ENCODE data around the gene SLC39A1. TPM values are rescaled to one million over a fixed set of nuclear protein-coding genes. Genes with fewer than 3 reads are reported as not detected.
"Not testable (repeated sequence)": the region's sequence is repeated elsewhere in the genome, so short reads cannot be mapped to it uniquely, and the experiment has no call there.

SLC39A1 gene
- 28.1 TPM for total RNA-seq (ENCODE audit: unreplicated experiment)
- long read RNA-seq, transcript SLC39A1-202 (4 exons, 2,084 nt), result major isoform, 29 of 40 reads
- long read RNA-seq, transcript SLC39A1-204 (3 exons, 2,723 nt), result minor isoform, 8 of 40 reads
- long read RNA-seq, partial matches to known transcripts, result 0 of 40 reads
- long read RNA-seq, other reads (novel, unspliced or antisense), result 0 of 40 reads

- peak within 1 kb of the TSS; percentile 99 for H3K27ac Mint-ChIP-seq (ENCODE audit: unreplicated experiment)
- TF ChIP-seq CTCF (IDR thresholded peaks at IDR 0.05; ENCODE audit: partially characterized antibody, unreplicated experiment), result no peak
- peaks cover 24% of the 10 kb centered on the region for H3K27me3 Mint-ChIP-seq (ENCODE audit: unreplicated experiment)
- peaks cover 15% of the 10 kb centered on the region for H3K9me3 Mint-ChIP-seq (ENCODE audit: unreplicated experiment)
- peak within 1 kb of the TSS; percentile 96 for H3K4me3 Mint-ChIP-seq (ENCODE audit: unreplicated experiment)
- no peaks in the 10 kb centered on the region for H3K36me3 Mint-ChIP-seq (ENCODE audit: unreplicated experiment)
- peak; percentile 99 for DNase-seq
- peaks cover 27% of the 10 kb centered on the region for H3K4me1 Mint-ChIP-seq (ENCODE audit: low read depth, unreplicated experiment)
These were observed at the start of gene SLC39A1 for GRCh38 chr1:153963030-153963849. TSS of gene SLC39A1 (minus strand) at chr1:153963537. CDS start at chr1:153962715, 822 bp downstream.

GRCh38 chr1:154012543-154012942 is 49.2 kb upstream of the SLC39A1 start:
- H3K27me3 Mint-ChIP-seq (ENCODE audit: unreplicated experiment); H3K36me3 Mint-ChIP-seq (ENCODE audit: unreplicated experiment); DNase-seq; H3K4me3 Mint-ChIP-seq (ENCODE audit: unreplicated experiment); H3K27ac Mint-ChIP-seq (ENCODE audit: unreplicated experiment); H3K9me3 Mint-ChIP-seq (ENCODE audit: unreplicated experiment); H3K4me1 Mint-ChIP-seq (ENCODE audit: low read depth, unreplicated experiment): not testable (repeated sequence)

- H3K27ac Mint-ChIP-seq (ENCODE audit: unreplicated experiment), result no peak overlapping the region
- no peaks in the 10 kb centered on the region for H3K36me3 Mint-ChIP-seq (ENCODE audit: unreplicated experiment)
- DNase-seq, result no peak
- H3K4me3 Mint-ChIP-seq (ENCODE audit: unreplicated experiment), result no peak overlapping the region
- TF ChIP-seq CTCF (IDR thresholded peaks at IDR 0.05; ENCODE audit: partially characterized antibody, unreplicated experiment), result no peak
- H3K4me1 Mint-ChIP-seq (ENCODE audit: low read depth, unreplicated experiment), result no peaks in the 10 kb centered on the region
- H3K9me3 Mint-ChIP-seq (ENCODE audit: unreplicated experiment), result peaks cover 2% of the 10 kb centered on the region
- no peaks in the 10 kb centered on the region for H3K27me3 Mint-ChIP-seq (ENCODE audit: unreplicated experiment)
These were observed 48.8 kb upstream of the SLC39A1 start for GRCh38 chr1:154012129-154012528.

GRCh38 chr1:154006136-154006535 is 42.8 kb upstream of the SLC39A1 start:
- TF ChIP-seq CTCF (IDR thresholded peaks at IDR 0.05; ENCODE audit: partially characterized antibody, unreplicated experiment), result no peak
- Mint-ChIP-seq H3K27me3 (ENCODE audit: unreplicated experiment) (no peaks in the 10 kb centered on the region), H3K4me1 (ENCODE audit: low read depth, unreplicated experiment) (no peaks in the 10 kb centered on the region), H3K9me3 (ENCODE audit: unreplicated experiment) (peaks cover 2% of the 10 kb centered on the region), H3K27ac (ENCODE audit: unreplicated experiment) (no peak overlapping the region), H3K4me3 (ENCODE audit: unreplicated experiment) (no peak overlapping the region), H3K36me3 (ENCODE audit: unreplicated experiment) (no peaks in the 10 kb centered on the region)
- no peak for DNase-seq

GRCh38 chr1:154000420-154000819 is 37.1 kb upstream of the SLC39A1 start:
- no peak overlapping the region for H3K27ac Mint-ChIP-seq (ENCODE audit: unreplicated experiment)
- no peak for TF ChIP-seq CTCF (IDR thresholded peaks at IDR 0.05; ENCODE audit: partially characterized antibody, unreplicated experiment)
- no peak overlapping the region for H3K4me3 Mint-ChIP-seq (ENCODE audit: unreplicated experiment)
- no peaks in the 10 kb centered on the region for H3K4me1 Mint-ChIP-seq (ENCODE audit: low read depth, unreplicated experiment)
- H3K9me3 Mint-ChIP-seq (ENCODE audit: unreplicated experiment), result no peaks in the 10 kb centered on the region
- no peaks in the 10 kb centered on the region for H3K27me3 Mint-ChIP-seq (ENCODE audit: unreplicated experiment)
- DNase-seq, result no peak
- no peaks in the 10 kb centered on the region for H3K36me3 Mint-ChIP-seq (ENCODE audit: unreplicated experiment)

- not testable (repeated sequence) for H3K4me3 Mint-ChIP-seq (ENCODE audit: unreplicated experiment); H3K9me3 Mint-ChIP-seq (ENCODE audit: unreplicated experiment); H3K27ac Mint-ChIP-seq (ENCODE audit: unreplicated experiment); H3K27me3 Mint-ChIP-seq (ENCODE audit: unreplicated experiment); DNase-seq; H3K36me3 Mint-ChIP-seq (ENCODE audit: unreplicated experiment); H3K4me1 Mint-ChIP-seq (ENCODE audit: low read depth, unreplicated experiment)
These were observed 33.5 kb upstream of the SLC39A1 start for GRCh38 chr1:153996882-153997281.
